ENCODE data around the gene MAPK12. TPM values are rescaled to one million over a fixed set of nuclear protein-coding genes. Genes with fewer than 3 reads are reported as not detected.

MAPK12 gene
- total RNA-seq, 1 donor from 2014 or later, result 17.8 TPM

- ATAC-seq (no peak), DNase-seq (ENCODE audit: low spot score) (no peak)
- intact Hi-C loops (cut with DNase I), result no loop called here
These were observed 2.9 kb downstream of the MAPK12 start for GRCh38 chr22:50258361-50259292.

- intact Hi-C loops (cut with DNase I), result no loop called here
- ATAC-seq (no peak), DNase-seq (ENCODE audit: low spot score) (no peak)
These were observed 3.8 kb downstream of the MAPK12 start for GRCh38 chr22:50257451-50258360.

DNA sequence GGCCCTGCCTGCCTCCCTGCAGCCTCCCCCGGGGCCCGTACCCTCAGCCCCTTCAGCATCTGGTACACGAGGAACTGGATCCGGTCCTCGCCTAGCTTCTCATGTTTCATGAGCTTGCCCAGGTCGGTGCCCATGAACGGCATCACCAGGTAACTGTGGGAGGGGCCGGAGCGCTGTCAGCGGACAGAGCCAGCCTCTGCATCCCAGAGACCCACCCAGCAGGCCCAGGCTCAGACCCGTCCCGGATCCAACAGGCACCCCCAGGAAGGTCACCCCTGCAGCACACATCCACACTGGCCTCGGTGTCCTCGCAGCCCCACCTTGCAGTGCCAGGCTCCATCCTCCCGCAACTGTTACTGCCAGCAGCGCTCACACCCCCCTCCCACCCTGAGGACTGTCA is 4.4 kb downstream of the MAPK12 start:
- intact Hi-C loops (cut with DNase I), result no loop called here
- ATAC-seq (no peak), DNase-seq (ENCODE audit: low spot score) (no peak)

- intact Hi-C loops (cut with DNase I), result no loop called here
- DNase-seq (ENCODE audit: low spot score) (no peak), ATAC-seq (no peak)
These were observed 5.1 kb downstream of the MAPK12 start for GRCh38 chr22:50256258-50256862.

DNA sequence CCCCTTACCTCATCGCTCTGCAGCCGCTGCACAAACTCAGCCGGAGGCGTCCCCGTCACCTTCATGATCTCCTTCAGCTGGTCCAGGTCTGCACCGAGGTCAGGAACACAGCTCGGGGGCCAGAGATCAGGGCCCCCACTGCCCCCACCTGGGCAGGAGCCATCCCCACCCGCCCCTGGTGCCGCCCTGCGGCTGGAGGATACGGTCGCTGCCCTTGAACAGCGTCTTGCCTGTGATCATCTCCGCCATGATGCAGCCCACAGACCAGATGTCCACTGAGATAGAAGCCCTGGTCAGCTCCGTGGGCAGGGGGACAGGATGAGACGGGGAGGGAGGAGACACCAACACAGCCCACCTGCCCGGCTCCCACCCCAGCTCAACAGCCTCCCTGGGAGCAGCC is 5.9 kb downstream of the MAPK12 start:
- ATAC-seq (no peak), DNase-seq (ENCODE audit: low spot score) (no peak)
- intact Hi-C loops (cut with DNase I), result no loop called here

DNA sequence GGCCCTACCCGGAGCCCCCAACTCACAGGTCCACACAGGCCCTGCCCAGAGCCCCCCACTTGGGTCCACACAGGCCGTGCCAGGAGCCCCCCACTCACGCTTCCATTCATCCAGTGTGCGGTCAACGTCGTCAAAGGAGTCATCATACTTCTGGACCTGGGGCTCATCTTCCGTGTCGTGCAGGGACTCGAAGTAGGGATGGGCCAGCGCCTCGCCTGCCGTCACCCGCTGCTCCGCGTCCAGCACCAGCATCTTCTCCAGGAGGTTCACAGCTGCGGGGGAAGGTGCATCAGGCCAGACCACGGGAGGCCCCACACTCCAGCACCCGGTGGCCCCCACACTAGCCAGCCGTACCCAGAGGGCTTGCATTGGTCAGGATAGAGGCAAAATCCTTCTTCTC is 6.4 kb downstream of the MAPK12 start:
- DNase-seq (ENCODE audit: low spot score) (no peak), ATAC-seq (no peak)
- intact Hi-C loops (cut with DNase I), result no loop called here

GRCh38 chr22:50253941-50254340 is 7.5 kb downstream of the MAPK12 start:
- ATAC-seq (no peak), DNase-seq (ENCODE audit: low spot score) (no peak)
- intact Hi-C loops (cut with DNase I), result loop anchor here (5.0 kb wide), 1 partner anchor 73 kb away; the partner anchor contains the start of gene DENND6B

DNA sequence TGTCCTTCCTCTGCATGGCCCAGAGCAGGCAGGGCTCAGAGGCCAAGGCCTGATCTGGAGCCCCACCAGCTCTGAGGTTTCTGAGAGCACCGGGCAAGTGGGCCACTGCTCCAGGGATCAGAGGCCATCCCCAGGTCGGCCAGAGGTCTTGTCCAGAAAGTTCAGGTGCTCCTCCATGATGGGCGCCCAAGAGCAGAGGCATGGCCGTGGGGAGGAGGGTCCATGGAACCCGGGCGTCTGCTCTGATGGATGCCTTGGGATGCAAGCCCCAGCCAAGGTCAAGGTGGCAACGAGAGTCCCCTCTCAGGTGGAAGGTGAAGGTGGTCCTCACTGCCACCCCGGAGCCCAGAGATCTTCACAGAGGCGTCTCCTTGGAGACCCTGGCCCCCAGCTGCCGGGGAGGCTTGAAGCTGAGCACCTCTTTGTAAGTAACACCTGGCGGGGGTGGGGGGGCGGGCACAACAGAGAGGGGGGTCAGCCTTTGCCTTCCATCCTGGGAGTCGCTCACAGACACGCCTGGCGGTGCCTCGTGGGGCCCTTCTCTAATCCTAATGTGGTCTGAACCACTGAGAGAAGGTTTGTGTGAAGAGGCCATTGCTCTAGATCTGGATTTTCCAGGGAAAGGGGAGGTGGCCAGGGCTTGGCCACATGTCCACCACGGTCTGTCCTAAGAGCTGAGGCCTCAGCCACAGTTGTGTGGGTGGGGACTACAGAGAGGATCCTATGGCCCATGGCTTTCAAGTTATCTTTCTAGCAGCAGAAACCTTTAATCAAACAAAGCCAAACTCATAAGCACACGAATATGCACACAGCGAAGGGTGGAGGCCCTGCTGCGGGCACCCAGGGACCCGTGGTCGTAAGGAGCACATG is 8.2 kb downstream of the MAPK12 start:
- intact Hi-C loops (cut with DNase I), result loop anchor here (5.0 kb wide), 1 partner anchor 74 kb away; the partner anchor contains the start of gene DENND6B
- ATAC-seq (no peak), DNase-seq (ENCODE audit: low spot score) (no peak)

GRCh38 chr22:50252082-50253045 is 9.1 kb downstream of the MAPK12 start:
- intact Hi-C loops (cut with DNase I), result loop anchor here (5.0 kb wide), 1 partner anchor 75 kb away; the partner anchor contains the start of gene DENND6B
- ATAC-seq, result peak; percentile 77
- peak; percentile 85 for DNase-seq (ENCODE audit: low spot score)

DNA sequence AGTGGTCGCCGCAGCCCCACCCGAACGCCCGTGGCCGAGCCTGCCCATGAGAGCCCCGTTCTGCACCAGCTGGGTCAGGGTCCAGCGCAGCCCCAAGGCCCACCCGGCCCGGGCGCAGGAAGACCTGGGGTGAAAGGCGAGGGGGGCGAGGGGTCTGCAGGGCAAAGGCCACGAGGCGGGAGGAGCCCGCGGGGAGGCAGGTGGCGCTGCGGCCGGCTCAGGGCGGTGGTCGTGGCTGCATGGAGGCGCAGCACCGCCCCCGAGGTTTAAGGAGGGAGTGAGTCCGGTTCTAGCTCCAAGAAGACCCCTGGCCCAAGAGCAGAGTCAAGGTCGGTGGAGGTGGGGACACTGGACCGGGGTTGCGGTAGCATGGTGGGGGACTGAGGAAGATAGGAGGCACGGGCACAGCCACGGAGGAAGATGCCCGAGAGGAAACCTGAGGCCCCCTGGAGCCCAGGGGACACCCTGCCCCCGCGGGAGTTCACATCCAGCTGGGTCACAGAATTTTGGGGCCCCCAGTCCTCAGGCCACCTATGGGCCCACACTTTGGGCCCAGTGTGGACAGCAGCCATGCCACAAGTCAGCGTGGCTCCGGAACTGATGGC is 9.9 kb downstream of the MAPK12 start:
- intact Hi-C loops (cut with DNase I), result loop anchor here (5.0 kb wide), 1 partner anchor 76 kb away; the partner anchor contains the start of gene DENND6B
- peak; percentile 1 for ATAC-seq
- DNase-seq (ENCODE audit: low spot score), result no peak

- DNase-seq (ENCODE audit: low spot score) (peak; percentile 88), ATAC-seq (peak; percentile 63)
- intact Hi-C loops (cut with DNase I), result loop anchor here (5.0 kb wide), 1 partner anchor 76 kb away; the partner anchor contains the start of gene DENND6B
These were observed 10.7 kb downstream of the MAPK12 start, which contains the start of gene HDAC10 for GRCh38 chr22:50250555-50251476. HDAC10 (minus strand) TSS chr22:50251265; CDS start chr22:50251032, 233 bp downstream.

GRCh38 chr22:50250249-50250554 is 11.3 kb downstream of the MAPK12 start:
- intact Hi-C loops (cut with DNase I), result loop anchor here (5.0 kb wide), 1 partner anchor 77 kb away; the partner anchor contains the start of gene DENND6B
- no peak for DNase-seq (ENCODE audit: low spot score)
- no peak for ATAC-seq

GRCh38 chr22:50249341-50250248 is 11.9 kb downstream of the MAPK12 start:
- intact Hi-C loops (cut with DNase I), result loop anchor here (5.0 to 10.0 kb wide), 2 partner anchors 78 to 255 kb away; partner anchors contain the start of genes DENND6B, LMF2 and NCAPH2
- no peak for DNase-seq (ENCODE audit: low spot score)
- ATAC-seq, result no peak
